Panc1 (cell line): Measurements from ENCODE around the gene TMEM88. TPM values are rescaled to one million over a fixed set of nuclear protein-coding genes. Genes with fewer than 3 reads are reported as not detected.

Source experiments
- ATAC-seq: fragments of 200-7000 bp; cut with Tn5 transposase; 2 replicates; pipeline ENCODE4 v1.9.1; 2020; ENCODE audit warnings: mild to moderate bottlenecking, moderate library complexity
- BruUV-seq: library from RNA; stranded (reverse); fragments of 400-500 nt; replicated peaks from 2 replicates; lab custom pipeline; 2021; lab: Mats Ljungman, UMichigan
- CTCF ChIA-PET: fragments of 300-600 bp; sonication (Branson Sonifier 250); formaldehyde crosslinking; loops from one replicate; lab custom pipeline; 2022; ENCODE audit warnings: antibody characterized with exemption; lab: Charles Lee
- POLR2A ChIA-PET: fragments of 300-600 bp; sonication (Branson Sonifier 250); formaldehyde crosslinking; loops from one replicate; lab custom pipeline; 2022; ENCODE audit warnings: antibody characterized with exemption; lab: Charles Lee
- DNase-seq: peaks from one replicate; pipeline ENCODE4 v3.0.0-alpha.2; 2010; ENCODE audit warnings: low read depth, low spot score
- H3K27ac ChIP-seq: 2 replicates; pipeline ENCODE4 v1.5.1; 2011; ENCODE audit warnings: mild to moderate bottlenecking, low read length, inconsistent platforms
- H3K27me3 ChIP-seq: fragments of 200-500 bp; sonication (Bioruptor generic); 2 replicates; pipeline ENCODE4 v1.6.0; 2014; ENCODE audit warnings: low read length, inconsistent platforms; ENCODE audit not compliant: control insufficient read depth, insufficient read depth
- H3K36me3 ChIP-seq: fragments of 200-500 bp; sonication (Bioruptor generic); 2 replicates; pipeline ENCODE4 v1.5.1; 2014; ENCODE audit warnings: inconsistent platforms, mild to moderate bottlenecking, low read length, moderate library complexity; ENCODE audit not compliant: control insufficient read depth, insufficient read depth
- H3K4me1 ChIP-seq: 2 replicates; pipeline ENCODE4 v1.5.1; 2011; ENCODE audit warnings: inconsistent platforms, mild to moderate bottlenecking, low read length, moderate library complexity; ENCODE audit not compliant: control insufficient read depth, insufficient read depth
- H3K4me3 ChIP-seq, 2 experiments: 2 replicates each; pipeline ENCODE4 v1.5.1; 2011 to 2012; ENCODE audit warnings: low read depth in 2 of 2, low read length in 2 of 2, mild to moderate bottlenecking in 2 of 2, inconsistent platforms in 1 of 2, moderate library complexity in 1 of 2
- H3K9me3 ChIP-seq: fragments of 200-500 bp; sonication (Bioruptor generic); 2 replicates; pipeline ENCODE4 v1.5.1; 2014; ENCODE audit warnings: low read depth, mild to moderate bottlenecking, inconsistent platforms, low read length, moderate library complexity; ENCODE audit not compliant: control insufficient read depth, insufficient read depth
- POLR2AphosphoS5 ChIP-seq: IDR thresholded peaks from 2 replicates; pipeline ENCODE4 v1.6.1; 2012; ENCODE audit warnings: mild to moderate bottlenecking, low read depth, low read length, moderate library complexity
- REST ChIP-seq, 2 experiments: IDR thresholded peaks; 2 replicates each; pipeline ENCODE4 v1.6.1; 2011 to 2012; ENCODE audit warnings: low read depth in 2 of 2, control low read depth in 1 of 2, low read length in 1 of 2, mild to moderate bottlenecking in 1 of 2, moderate library complexity in 1 of 2; ENCODE audit not compliant: insufficient read depth in 1 of 2
- SIN3A ChIP-seq: IDR thresholded peaks from 2 replicates; pipeline ENCODE4 v1.6.1; 2012; ENCODE audit warnings: low read depth, mild to moderate bottlenecking, low read length, moderate library complexity, borderline replicate concordance; ENCODE audit not compliant: insufficient read depth
- TCF7L2 ChIP-seq: IDR thresholded peaks from 2 replicates; pipeline ENCODE4 v1.6.1; 2011; ENCODE audit warnings: mild to moderate bottlenecking, low read depth, low read length, inconsistent platforms
- in situ Hi-C: cut with HindIII; loops from 2 replicates; pipeline ENCODE4 v1.10.0; 2016; ENCODE audit warnings: low sequenced_read_pairs, low pct_unique_long_range_greater_than_20kb
- intact Hi-C: fragments of 100-400 bp; cut with micrococcal nuclease; formaldehyde crosslinking; loops from one replicate; pipeline ENCODE4 v1.10.0; 2022; ENCODE audit not compliant: unreplicated experiment
- total RNA-seq: library from RNA; stranded (reverse); gene quantifications from one replicate; pipeline ENCODE4 v1.2.1, GENCODE V29; 2021; ENCODE audit not compliant: unreplicated experiment
- TF ChIP-seq, protein P1 (sequence below): fragments of 450-650 bp; IDR thresholded peaks from 2 replicates; pipeline ENCODE4 v1.5.1; 2017; ENCODE audit warnings: mild to moderate bottlenecking

The TMEM88 gene
- total RNA-seq, 1 experiment from 2014 or later, result 1.6 TPM

GRCh38 chr17:7824021-7824924, 30.6 kb upstream of the TMEM88 start:
- DNase-seq, result no peak
- intact Hi-C loops (no loop called here), in situ Hi-C loops (no loop called here)
- no peak overlapping the region for H3K27ac ChIP-seq
- ChIA-PET POLR2A (interaction anchor here (0.6 kb wide), 1 partner anchor 54 kb away, joined by 7 read pairs; no protein-coding TSS in a partner anchor), CTCF (interaction anchor here (1.0 kb wide), 1 partner anchor 80 kb away, joined by 5 read pairs; no protein-coding TSS in a partner anchor)
- no peak overlapping the region for H3K4me3 ChIP-seq
- BruUV-seq, result no TSS peak
- H3K9me3 ChIP-seq, result no peaks in the 10 kb centered on the region
- no peaks in the 10 kb centered on the region for H3K36me3 ChIP-seq
- H3K27me3 ChIP-seq, result no peaks in the 10 kb centered on the region
- ATAC-seq, result no peak
- no peaks in the 10 kb centered on the region for H3K4me1 ChIP-seq
- no peak for TF ChIP-seq REST (IDR thresholded peaks at IDR 0.05; ENCODE audit: insufficient read depth in 1 of 2, low read depth in 2 of 2, low read length in 1 of 2)
- TF ChIP-seq, protein P1, sequence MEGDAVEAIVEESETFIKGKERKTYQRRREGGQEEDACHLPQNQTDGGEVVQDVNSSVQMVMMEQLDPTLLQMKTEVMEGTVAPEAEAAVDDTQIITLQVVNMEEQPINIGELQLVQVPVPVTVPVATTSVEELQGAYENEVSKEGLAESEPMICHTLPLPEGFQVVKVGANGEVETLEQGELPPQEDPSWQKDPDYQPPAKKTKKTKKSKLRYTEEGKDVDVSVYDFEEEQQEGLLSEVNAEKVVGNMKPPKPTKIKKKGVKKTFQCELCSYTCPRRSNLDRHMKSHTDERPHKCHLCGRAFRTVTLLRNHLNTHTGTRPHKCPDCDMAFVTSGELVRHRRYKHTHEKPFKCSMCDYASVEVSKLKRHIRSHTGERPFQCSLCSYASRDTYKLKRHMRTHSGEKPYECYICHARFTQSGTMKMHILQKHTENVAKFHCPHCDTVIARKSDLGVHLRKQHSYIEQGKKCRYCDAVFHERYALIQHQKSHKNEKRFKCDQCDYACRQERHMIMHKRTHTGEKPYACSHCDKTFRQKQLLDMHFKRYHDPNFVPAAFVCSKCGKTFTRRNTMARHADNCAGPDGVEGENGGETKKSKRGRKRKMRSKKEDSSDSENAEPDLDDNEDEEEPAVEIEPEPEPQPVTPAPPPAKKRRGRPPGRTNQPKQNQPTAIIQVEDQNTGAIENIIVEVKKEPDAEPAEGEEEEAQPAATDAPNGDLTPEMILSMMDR, result no peak
- TF ChIP-seq TCF7L2, result no peak
- TF ChIP-seq SIN3A, result no peak
- TF ChIP-seq POLR2AphosphoS5, result no peak

DNA sequence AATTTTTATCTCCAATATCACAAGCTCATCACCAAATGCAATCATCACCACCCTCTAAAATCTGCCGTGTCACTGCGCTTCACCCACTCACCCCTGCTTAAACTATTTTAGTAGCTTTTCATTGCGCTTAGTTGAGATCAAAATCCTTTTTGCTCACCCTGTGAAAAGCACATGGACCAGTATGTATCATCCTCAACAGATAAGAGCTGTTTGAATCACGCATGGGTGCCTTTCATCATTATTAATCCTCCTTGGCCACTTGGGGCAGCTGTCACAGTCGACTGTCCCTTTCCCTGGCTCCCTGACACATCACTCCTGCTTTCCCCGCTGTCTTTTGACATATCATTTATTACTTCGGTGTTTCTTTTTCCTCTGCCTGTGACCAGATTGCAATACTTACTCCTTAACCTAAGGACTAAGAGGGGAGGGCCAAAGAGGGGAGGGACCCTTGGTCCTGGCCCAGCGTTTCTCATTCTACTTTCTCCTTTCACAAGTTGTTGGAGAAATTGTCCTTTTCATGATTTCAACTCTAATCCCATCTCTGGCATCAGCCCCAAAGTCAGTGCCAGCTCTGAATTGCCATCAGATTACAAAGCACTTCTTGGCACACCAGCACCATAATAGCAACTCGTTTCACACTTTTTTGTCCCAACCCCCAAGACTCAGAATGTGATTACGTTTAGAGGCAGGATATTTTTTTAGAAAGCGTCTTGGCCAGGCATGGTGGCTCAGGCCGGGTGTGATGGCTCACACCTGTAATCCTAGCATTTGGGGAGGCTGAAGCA, 29.5 kb upstream of the TMEM88 start:
- POLR2A ChIA-PET, result interaction anchor here (0.6 kb wide), 1 partner anchor 53 kb away, joined by 7 read pairs; no protein-coding TSS in a partner anchor
- Histone ChIP-seq H3K4me1 (no peaks in the 10 kb centered on the region), H3K4me3 (no peak overlapping the region), H3K36me3 (no peaks in the 10 kb centered on the region), H3K9me3 (no peaks in the 10 kb centered on the region), H3K27ac (no peak overlapping the region), H3K27me3 (no peaks in the 10 kb centered on the region)
- no TSS peak for BruUV-seq
- in situ Hi-C loops, result no loop called here
- intact Hi-C loops, result no loop called here
- DNase-seq (no peak), ATAC-seq (no peak)
- CTCF ChIA-PET, result interaction anchor here (0.6 to 1.0 kb wide), 2 partner anchors 42 to 82 kb away, joined by 3 to 5 read pairs; no protein-coding TSS in a partner anchor
- TF ChIP-seq, protein P1, result peak; percentile 47; the same call in 1 of the 2 replicates
- no peak for TF ChIP-seq TCF7L2
